Activated CD8-positive, alpha-beta memory T cell treated with anti-CD3 and anti-CD28 coated beads, Interleukin-2, amount 10 ng/mL, durations not matched to agents 7 days and 5 days (primary cell): ENCODE measurements around the gene CAPN3. TPM values are rescaled to one million over a fixed set of nuclear protein-coding genes. Genes with fewer than 3 reads are reported as not detected.

Experiments
- ATAC-seq: fragments of 150-1000 bp; cut with Tn5 transposase; one replicate; pipeline ENCODE4 v1.10.0; 2021; ENCODE audit warnings: moderate library complexity
- CTCF ChIA-PET: fragments of 350-600 bp; sonication (Branson Sonifier 250); formaldehyde crosslinking; loops from one replicate; lab custom pipeline; 2021; ENCODE audit warnings: antibody characterized with exemption; lab: Charles Lee
- DNase-seq: peaks from one replicate; pipeline ENCODE4 v3.0.0-alpha.2; 2020
- H3K27ac Mint-ChIP-seq: one replicate; pipeline ENCODE4 v1.8.0; 2021; ENCODE audit warnings: mild to moderate bottlenecking, mixed read lengths
- H3K27me3 Mint-ChIP-seq: one replicate; pipeline ENCODE4 v1.8.0; 2021; ENCODE audit warnings: mixed read lengths
- H3K36me3 Mint-ChIP-seq: one replicate; pipeline ENCODE4 v1.8.0; 2021; ENCODE audit warnings: mild to moderate bottlenecking, mixed read lengths
- H3K4me1 Mint-ChIP-seq: one replicate; pipeline ENCODE4 v1.8.0; 2021; ENCODE audit warnings: mixed read lengths
- H3K4me3 Mint-ChIP-seq: one replicate; pipeline ENCODE4 v1.8.0; 2021; ENCODE audit warnings: mild to moderate bottlenecking, moderate library complexity, mixed read lengths
- H3K9me3 Mint-ChIP-seq: one replicate; pipeline ENCODE4 v1.8.0; 2022; ENCODE audit warnings: low read depth, mixed read lengths
- total RNA-seq, 2 experiments: library from RNA; stranded (reverse); gene quantifications; one replicate each; pipeline ENCODE4 v1.2.3, GENCODE V29; 2021

The CAPN3 gene
- total RNA-seq, 2 experiments from 2014 or later = 3.6 to 4.6 TPM

DNA sequence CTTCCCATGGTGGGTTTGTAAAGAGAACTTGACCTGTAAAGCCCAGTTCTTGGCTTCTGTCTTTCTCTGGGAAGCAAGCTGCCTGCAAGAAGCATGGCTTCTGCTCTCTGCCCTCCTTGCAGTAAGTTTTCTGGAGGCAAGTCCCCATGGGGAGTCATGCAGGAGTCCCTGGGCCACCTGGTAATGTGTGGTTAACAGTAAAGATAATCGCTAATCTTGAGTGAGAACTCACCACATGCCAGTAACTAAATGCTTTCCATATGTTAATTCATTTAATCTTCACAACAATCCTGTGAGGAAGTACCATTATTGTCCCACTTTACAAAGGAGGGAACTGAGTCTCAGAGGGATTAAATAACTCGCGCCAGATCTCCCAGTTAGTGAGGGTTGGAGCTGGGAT is 4.2 kb downstream of the CAPN3 start:
- Mint-ChIP-seq H3K27ac (no peak overlapping the region), H3K9me3 (no peaks in the 10 kb centered on the region), H3K36me3 (no peaks in the 10 kb centered on the region), H3K4me3 (no peak overlapping the region), H3K4me1 (peaks cover 3% of the 10 kb centered on the region), H3K27me3 (no peaks in the 10 kb centered on the region)
- no peak for DNase-seq
- ATAC-seq = no peak
- CTCF ChIA-PET = no interaction called here

DNA sequence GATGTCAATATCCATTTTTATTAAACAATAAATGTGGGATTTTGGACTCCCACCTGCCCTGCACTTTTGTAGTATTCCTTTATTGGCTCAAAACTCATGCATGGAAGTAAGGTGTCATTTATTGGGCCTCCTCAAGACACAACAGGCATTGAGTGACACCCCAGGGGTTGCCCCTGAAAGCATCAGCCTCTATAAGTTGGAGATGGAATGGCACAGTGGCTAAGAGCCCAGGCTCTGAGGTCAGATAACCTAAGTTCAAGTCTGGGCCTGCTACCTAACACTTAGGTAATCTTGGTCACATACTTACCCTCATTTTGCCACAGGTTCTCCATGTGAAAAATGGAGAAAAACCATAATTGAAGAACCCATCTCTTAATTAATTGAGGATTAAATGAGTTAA is 4.6 kb downstream of the CAPN3 start:
- no peak for DNase-seq
- no peak for ATAC-seq
- H3K9me3 Mint-ChIP-seq = no peaks in the 10 kb centered on the region
- H3K27me3 Mint-ChIP-seq = no peaks in the 10 kb centered on the region
- no peak overlapping the region for H3K27ac Mint-ChIP-seq
- no peaks in the 10 kb centered on the region for H3K36me3 Mint-ChIP-seq
- CTCF ChIA-PET = no interaction called here
- peaks cover 3% of the 10 kb centered on the region for H3K4me1 Mint-ChIP-seq
- no peak overlapping the region for H3K4me3 Mint-ChIP-seq

DNA sequence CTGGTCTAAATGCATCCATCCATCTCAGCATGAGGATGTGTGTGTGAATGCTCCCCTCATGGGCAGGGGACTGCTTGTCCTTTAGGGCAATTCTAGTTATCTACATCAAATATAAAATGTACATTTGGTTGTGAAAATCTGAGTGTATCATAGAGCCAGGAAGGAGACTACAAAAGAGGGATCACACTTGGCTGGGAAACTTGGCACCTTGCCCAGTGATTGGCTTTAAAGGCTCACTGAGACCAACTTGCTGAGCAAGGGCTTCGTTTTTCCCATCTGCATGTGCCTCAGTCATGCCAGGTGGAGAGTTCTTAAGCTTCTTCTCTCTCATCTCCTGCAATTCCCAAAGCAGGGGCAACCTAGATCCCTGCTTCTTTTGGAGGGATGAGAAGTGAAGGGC is 5.2 kb downstream of the CAPN3 start:
- H3K4me3 Mint-ChIP-seq = no peak overlapping the region
- DNase-seq = no peak
- H3K27ac Mint-ChIP-seq = no peak overlapping the region
- H3K9me3 Mint-ChIP-seq = no peaks in the 10 kb centered on the region
- CTCF ChIA-PET = no interaction called here
- no peaks in the 10 kb centered on the region for H3K36me3 Mint-ChIP-seq
- H3K27me3 Mint-ChIP-seq = no peaks in the 10 kb centered on the region
- H3K4me1 Mint-ChIP-seq = peaks cover 3% of the 10 kb centered on the region
- no peak for ATAC-seq

DNA sequence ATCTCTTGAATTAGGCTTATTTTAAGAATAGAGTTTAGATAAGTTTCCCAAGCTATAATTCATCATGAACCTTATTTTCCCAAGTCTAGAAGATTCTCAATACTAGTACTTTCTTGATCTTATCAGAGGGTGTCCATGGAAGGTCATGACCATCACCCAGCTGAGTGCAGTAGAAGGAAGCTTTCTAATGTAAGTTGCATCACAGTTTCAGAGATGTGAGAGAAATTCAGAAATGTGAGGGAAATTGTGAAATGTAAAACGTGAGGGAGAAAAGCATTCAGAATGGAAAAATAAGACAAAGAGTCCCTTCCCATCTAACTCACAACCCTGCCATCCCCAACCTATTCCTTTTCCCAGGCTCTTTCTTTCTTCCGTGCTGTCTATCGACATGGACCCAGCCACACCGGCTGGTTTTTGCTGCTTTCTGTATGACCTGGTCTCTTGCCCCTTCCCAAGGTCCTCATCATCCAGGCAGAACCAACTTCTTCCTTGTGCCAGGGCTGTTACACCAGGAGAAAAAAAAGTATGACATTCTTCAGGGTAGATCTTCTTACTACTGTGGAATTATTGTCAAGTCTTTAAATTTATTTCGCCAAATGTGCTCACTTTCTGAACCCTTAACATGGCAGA is 6.7 kb downstream of the CAPN3 start:
- Mint-ChIP-seq H3K27me3 (no peaks in the 10 kb centered on the region), H3K4me3 (no peak overlapping the region), H3K36me3 (no peaks in the 10 kb centered on the region), H3K27ac (no peak overlapping the region), H3K4me1 (peaks cover 5% of the 10 kb centered on the region), H3K9me3 (no peaks in the 10 kb centered on the region)
- DNase-seq (no peak), ATAC-seq (no peak)
- CTCF ChIA-PET = no interaction called here

GRCh38 chr15:42367041-42367440 is 7.7 kb downstream of the CAPN3 start:
- H3K27me3 Mint-ChIP-seq = no peaks in the 10 kb centered on the region
- no peaks in the 10 kb centered on the region for H3K9me3 Mint-ChIP-seq
- CTCF ChIA-PET = no interaction called here
- peaks cover 2% of the 10 kb centered on the region for H3K4me1 Mint-ChIP-seq
- ATAC-seq (no peak), DNase-seq (no peak)
- H3K4me3 Mint-ChIP-seq = no peak overlapping the region
- H3K27ac Mint-ChIP-seq = no peak overlapping the region
- no peaks in the 10 kb centered on the region for H3K36me3 Mint-ChIP-seq

GRCh38 chr15:42368096-42368495 is 8.8 kb downstream of the CAPN3 start:
- Mint-ChIP-seq H3K27me3 (no peaks in the 10 kb centered on the region), H3K27ac (no peak overlapping the region), H3K4me1 (peaks cover 2% of the 10 kb centered on the region), H3K36me3 (no peaks in the 10 kb centered on the region), H3K4me3 (no peak overlapping the region), H3K9me3 (no peaks in the 10 kb centered on the region)
- ATAC-seq = no peak
- CTCF ChIA-PET = no interaction called here
- DNase-seq = no peak

DNA sequence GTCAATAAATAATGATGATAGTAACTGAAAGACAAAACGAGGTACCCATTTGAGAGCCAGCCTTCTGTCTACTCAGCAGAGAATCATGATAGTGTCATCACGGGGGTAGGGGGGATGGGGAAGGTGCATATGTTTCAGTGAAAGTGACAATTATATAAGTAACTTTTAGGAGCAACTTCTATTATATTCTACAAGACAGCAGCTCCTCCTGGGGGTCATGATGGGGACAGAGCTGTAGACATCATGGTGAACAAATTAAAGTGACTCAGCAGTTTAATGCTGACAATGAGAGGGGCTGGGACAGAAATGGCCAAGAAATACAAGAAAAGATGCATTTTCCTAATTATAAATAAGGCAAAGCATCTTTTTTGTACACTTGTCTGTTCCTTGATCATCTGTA is 11.8 kb downstream of the CAPN3 start:
- Mint-ChIP-seq H3K4me3 (no peak overlapping the region), H3K36me3 (no peaks in the 10 kb centered on the region), H3K27ac (no peak overlapping the region), H3K9me3 (no peaks in the 10 kb centered on the region), H3K4me1 (peaks cover 2% of the 10 kb centered on the region), H3K27me3 (no peaks in the 10 kb centered on the region)
- no peak for ATAC-seq
- no peak for DNase-seq
- CTCF ChIA-PET = no interaction called here

DNA sequence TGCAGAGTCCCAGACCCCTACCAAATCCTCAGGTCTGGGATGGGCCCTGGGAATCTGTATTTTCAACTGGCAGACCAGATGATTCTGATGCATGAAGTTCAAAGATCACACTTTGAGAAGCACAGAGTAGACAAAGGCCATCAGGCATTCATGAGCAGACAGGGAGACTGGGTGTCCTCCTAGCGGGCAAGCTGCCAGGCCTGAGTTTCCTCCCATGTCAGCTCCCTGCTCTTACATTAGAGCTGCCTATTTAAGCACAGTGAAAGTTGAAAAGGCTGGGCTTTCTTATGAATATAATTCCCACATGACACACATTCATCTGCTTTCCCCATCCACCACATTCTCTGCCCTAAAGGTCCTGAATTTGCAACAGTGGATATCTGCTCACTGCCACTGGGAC is 14.0 kb downstream of the CAPN3 start:
- Mint-ChIP-seq H3K27ac (no peak overlapping the region), H3K9me3 (peaks cover 4% of the 10 kb centered on the region), H3K36me3 (no peaks in the 10 kb centered on the region), H3K4me3 (no peak overlapping the region), H3K4me1 (peaks cover 2% of the 10 kb centered on the region), H3K27me3 (peaks cover 3% of the 10 kb centered on the region)
- CTCF ChIA-PET = no interaction called here
- no peak for ATAC-seq
- no peak for DNase-seq

DNA sequence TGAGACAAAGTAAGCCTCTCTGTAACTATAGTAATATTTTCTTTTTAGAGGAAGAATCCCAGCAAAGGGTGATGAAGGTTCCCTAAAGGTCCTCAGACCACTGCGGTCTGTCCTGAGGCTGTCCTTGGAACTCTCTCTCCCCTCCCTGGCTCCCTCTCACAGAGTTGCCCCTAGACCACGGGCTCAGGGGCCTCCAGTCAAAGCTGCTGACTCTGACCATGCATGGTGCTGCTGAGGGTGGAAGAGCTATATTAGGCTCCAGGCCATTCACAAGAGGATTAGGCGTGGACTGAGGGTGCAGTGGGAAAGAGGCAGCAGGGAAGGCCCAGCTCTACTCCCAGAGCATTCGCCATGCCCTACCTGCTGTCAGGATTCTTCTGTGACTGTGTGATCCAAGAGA is 14.6 kb downstream of the CAPN3 start:
- Mint-ChIP-seq H3K9me3 (peaks cover 6% of the 10 kb centered on the region), H3K27ac (no peak overlapping the region), H3K36me3 (peaks cover 2% of the 10 kb centered on the region), H3K4me1 (peaks cover 2% of the 10 kb centered on the region), H3K27me3 (peaks cover 3% of the 10 kb centered on the region), H3K4me3 (no peak overlapping the region)
- DNase-seq (no peak), ATAC-seq (no peak)
- CTCF ChIA-PET = interaction anchor here (0.7 to 1.1 kb wide), 2 partner anchors 11 to 390 kb away, joined by 3 read pairs; no protein-coding TSS in a partner anchor

GRCh38 chr15:42374810-42375209 is 15.5 kb downstream of the CAPN3 start:
- CTCF ChIA-PET = interaction anchor here (0.7 kb wide), 1 partner anchor 390 kb away, joined by 3 read pairs; no protein-coding TSS in a partner anchor
- peaks cover 5% of the 10 kb centered on the region for H3K36me3 Mint-ChIP-seq
- no peak overlapping the region for H3K4me3 Mint-ChIP-seq
- DNase-seq = no peak
- peaks cover 2% of the 10 kb centered on the region for H3K4me1 Mint-ChIP-seq
- H3K27ac Mint-ChIP-seq = no peak overlapping the region
- H3K9me3 Mint-ChIP-seq = peaks cover 6% of the 10 kb centered on the region
- peaks cover 3% of the 10 kb centered on the region for H3K27me3 Mint-ChIP-seq
- no peak for ATAC-seq

DNA sequence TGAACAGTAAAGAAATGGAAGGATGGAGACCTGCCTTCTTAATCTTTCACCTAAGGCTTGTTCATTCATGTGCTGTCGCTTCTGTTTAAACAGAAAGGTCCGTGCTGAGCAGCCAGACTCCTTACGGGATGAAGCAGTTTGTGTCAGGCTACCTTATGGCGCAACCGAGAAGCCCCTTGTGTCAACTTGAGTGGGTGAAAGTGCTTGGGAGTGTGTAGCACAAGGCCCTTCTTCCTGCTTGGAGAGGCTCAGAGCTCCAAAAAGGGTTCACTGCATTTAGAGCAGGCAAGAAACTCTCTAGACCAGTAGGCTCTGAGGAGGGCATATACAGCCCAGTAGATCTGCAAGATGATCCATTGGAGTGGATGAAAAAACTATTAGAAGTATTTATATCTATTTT is 16.0 kb downstream of the CAPN3 start:
- Mint-ChIP-seq H3K27ac (no peak overlapping the region), H3K9me3 (peaks cover 6% of the 10 kb centered on the region), H3K27me3 (peaks cover 3% of the 10 kb centered on the region), H3K36me3 (peaks cover 5% of the 10 kb centered on the region), H3K4me1 (peaks cover 2% of the 10 kb centered on the region), H3K4me3 (no peak overlapping the region)
- ATAC-seq (no peak), DNase-seq (no peak)
- CTCF ChIA-PET = no interaction called here

DNA sequence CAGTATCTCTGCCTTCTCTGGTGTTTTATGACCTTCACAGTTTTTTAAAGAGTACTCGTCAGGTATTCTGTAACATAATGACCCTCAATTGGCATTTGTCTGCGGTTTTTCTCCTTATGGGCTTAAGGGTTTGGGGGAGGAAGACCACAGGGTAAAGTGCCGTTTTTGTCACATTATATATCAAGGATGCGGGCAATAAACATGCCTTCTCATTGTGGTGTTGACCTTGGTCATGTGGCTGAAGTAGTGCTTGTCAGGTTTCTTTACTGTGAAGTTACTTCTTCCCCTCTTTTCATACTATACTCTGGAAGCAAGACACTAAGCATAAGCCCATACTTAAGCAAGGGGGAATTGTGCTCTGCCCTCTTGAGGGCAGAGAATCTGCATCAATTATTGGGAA is 16.6 kb downstream of the CAPN3 start:
- H3K36me3 Mint-ChIP-seq = peaks cover 5% of the 10 kb centered on the region
- H3K9me3 Mint-ChIP-seq = peaks cover 6% of the 10 kb centered on the region
- no peak overlapping the region for H3K27ac Mint-ChIP-seq
- no peak for ATAC-seq
- no peak overlapping the region for H3K4me3 Mint-ChIP-seq
- H3K27me3 Mint-ChIP-seq = peaks cover 3% of the 10 kb centered on the region
- CTCF ChIA-PET = interaction anchor here (1.3 kb wide), 1 partner anchor 12 kb away, joined by 3 read pairs; no protein-coding TSS in a partner anchor
- DNase-seq = no peak
- H3K4me1 Mint-ChIP-seq = no peaks in the 10 kb centered on the region

- Mint-ChIP-seq H3K4me1 (no peaks in the 10 kb centered on the region), H3K27me3 (peaks cover 3% of the 10 kb centered on the region), H3K27ac (no peak overlapping the region), H3K36me3 (peaks cover 5% of the 10 kb centered on the region), H3K9me3 (peaks cover 6% of the 10 kb centered on the region), H3K4me3 (no peak overlapping the region)
- CTCF ChIA-PET = no interaction called here
- DNase-seq (no peak), ATAC-seq (no peak)
Observed at GRCh38 chr15:42378011-42378410, 18.7 kb downstream of the CAPN3 start.

DNA sequence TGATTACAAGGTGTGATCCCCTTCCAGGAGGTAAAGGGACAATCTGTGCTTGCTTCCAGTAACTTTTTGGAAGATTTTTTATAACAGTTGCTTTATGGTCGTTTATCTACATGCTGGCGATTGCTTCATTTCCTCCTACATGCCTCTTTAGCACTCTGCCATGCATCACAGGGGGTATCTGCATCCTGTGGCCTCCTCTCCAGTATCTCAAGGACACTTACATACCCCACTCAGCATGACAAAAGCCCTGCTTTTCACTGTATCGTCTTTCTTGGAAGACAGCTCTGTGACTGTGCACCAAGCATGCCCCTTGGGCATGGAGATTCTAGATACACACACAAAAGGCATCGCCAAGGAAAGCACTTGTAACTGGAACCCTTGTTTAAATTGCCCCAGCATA is 25.3 kb downstream of the CAPN3 start:
- H3K4me1 Mint-ChIP-seq = no peaks in the 10 kb centered on the region
- H3K27me3 Mint-ChIP-seq = no peaks in the 10 kb centered on the region
- H3K9me3 Mint-ChIP-seq = no peaks in the 10 kb centered on the region
- H3K36me3 Mint-ChIP-seq = no peaks in the 10 kb centered on the region
- DNase-seq (no peak), ATAC-seq (no peak)
- CTCF ChIA-PET = interaction anchor here (0.8 to 1.6 kb wide), 4 partner anchors 11 to 300 kb away, joined by 3 to 6 read pairs (median 3); no protein-coding TSS in a partner anchor
- H3K4me3 Mint-ChIP-seq = no peak overlapping the region
- no peak overlapping the region for H3K27ac Mint-ChIP-seq
